ENCODE data around the gene TCF7L2.

The TCF7L2 gene

DNA sequence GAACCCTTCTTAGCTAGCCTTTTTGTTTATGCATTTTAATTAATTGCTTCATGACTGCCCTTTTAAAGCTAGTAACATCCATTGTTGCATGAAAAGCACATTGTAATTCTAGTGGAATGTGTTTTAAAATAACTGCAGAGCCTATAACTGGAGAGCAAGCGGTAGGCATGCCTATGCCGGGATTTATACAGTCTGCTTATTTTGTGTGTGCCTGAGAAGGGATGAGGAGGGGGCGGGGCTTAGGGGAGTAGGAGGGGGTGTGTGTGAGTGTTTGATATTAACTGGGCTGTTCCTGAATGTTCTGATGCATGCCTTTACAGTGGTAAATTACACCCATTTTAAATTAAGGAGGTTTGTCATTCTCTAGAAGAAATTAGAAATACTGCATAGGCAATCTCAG, 208.1 kb downstream of the TCF7L2 start:
- DNase-seq, result no peak

DNA sequence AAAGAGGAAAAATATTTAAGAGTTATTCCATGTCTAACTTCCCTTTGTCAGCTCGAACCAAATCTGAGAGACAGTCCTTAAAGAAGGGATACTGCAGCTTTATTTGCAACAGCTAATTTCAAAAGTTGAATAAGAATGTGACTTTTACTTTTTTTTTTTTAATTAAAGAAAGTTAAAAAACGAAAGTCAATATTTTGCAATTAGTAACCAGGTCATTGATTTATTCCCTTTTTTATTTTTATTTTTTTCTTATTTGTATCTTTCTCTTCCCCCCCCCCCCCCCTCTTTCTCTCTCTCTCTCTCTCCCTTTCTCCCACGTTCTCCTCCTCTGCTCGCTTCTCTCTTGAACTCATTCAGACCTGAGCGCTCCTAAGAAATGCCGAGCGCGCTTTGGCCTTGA, 209.5 kb downstream of the TCF7L2 start:
- no peak for DNase-seq

DNA sequence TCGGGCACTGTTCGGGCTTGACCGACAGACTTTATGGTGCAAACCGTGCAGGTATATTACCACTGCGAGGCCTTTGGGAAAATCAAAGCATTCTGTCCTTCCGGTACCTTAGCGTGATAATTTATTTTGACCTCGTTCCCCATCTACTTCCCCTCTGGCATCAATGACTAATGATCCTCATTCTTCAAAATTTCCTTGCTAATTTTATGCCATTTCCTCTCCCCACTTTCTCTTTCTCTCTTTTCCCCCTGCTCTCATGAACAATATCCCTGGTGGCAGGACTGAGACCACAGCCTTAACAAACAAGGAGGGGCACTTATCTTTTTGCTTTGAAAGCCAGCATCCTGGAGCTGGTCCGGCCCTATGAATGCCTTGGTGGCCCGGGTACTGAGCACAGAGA, 210.6 kb downstream of the TCF7L2 start:
- no peak for DNase-seq

DNA sequence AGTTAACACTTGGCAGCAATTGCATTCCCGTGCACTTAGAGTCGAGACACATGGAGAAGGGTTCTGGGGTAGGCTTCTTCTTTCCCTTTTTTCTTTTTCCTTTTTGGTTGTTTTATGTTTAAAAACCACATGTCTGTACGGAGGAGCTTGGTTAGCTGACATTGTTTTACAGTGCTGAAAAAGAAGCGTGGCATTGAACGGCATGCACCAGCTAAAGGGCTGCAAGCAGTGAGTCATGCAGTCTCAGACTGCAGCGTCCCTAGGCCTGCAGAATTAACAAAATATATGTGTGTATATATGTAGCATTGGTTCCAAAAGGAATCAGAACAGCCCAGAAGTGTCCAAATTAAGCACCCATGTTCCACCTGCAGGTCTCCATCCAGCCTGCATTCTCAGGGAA, 211.0 kb downstream of the TCF7L2 start:
- DNase-seq, result no peak

DNA sequence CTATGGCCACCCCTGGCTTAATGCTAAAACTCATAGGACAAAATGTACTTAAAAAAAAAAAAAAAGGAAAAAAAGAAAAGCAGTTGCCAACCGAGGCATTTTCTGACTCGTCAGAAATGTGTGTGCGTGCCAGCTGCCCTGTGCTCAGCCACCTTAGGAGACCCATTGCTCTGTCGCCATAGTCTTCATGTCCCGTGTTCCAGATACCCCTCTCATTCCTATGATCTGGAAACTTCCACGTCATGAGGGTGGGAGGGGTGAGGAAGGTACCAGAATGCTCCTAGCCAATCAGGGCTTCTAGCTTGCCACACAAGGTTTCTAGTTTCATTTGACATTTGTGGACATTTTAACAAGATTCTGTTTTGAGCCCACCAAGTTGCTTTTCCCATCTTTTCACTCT, 212.9 kb downstream of the TCF7L2 start:
- no peak for DNase-seq

DNA sequence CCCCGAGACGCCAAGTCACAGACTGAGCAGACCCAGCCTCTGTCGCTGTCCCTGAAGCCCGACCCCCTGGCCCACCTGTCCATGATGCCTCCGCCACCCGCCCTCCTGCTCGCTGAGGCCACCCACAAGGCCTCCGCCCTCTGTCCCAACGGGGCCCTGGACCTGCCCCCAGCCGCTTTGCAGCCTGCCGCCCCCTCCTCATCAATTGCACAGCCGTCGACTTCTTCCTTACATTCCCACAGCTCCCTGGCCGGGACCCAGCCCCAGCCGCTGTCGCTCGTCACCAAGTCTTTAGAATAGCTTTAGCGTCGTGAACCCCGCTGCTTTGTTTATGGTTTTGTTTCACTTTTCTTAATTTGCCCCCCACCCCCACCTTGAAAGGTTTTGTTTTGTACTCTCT, 215.6 kb downstream of the TCF7L2 start:
- DNase-seq, result no peak

DNA sequence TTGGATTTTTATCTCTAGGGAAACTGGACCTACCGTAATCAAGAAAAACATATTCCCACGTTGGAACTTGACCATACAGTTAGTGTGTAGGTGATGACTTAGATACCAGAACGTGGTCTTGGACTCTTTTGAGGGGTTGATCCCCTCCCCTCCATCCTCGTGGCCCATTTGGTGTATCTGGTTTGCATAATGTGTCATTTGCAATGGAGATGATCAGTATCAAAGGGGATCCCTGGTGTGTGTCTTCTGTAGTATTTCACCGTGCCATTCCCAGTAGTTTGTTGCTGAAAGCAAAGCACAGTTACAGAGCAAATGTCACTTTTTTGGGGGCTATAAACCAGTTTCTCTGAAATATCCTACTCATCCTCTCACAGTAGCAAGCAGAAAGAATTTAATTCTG, 217.7 kb downstream of the TCF7L2 start:
- DNase-seq, result no peak

DNA sequence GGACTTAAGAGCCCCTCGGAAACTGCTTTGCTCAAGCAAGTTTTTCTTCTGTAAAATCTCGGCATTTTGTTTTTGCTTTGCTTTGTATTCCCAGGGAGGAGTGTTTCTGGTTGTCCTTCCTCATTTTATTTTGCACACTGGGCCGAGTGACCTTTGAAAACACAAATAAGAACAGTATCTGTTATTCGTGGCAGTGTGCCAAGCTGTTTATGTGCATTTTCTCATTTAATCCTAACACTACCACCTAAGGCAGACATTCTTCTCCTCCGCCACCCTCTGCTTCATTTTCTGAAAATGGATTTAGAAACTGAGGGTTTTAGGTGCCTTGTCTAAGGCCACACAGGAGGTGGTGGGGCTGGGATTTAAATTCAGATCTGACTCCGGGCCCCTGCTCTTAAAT, 218.5 kb downstream of the TCF7L2 start:
- DNase-seq, result no peak

DNA sequence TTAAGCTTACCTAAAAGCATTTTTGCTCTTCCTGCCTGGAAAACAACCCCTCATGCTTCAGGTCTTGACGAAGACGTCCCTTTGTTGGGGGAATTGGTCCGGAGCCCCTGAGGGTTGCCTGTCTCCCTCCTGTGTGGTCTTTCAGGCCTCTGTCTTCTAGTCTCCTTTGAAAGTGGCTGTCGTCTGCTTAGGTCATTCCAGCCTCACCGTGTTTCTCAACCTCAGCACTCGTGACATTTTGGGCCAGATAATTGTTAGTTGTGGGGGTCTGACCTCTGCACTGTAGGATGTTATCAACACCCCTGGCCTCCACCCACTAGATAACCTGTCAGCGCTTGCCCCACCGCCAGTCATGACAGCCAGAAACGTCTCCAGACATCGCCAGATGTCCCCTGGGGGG, 219.1 kb downstream of the TCF7L2 start:
- DNase-seq, result no peak

DNA sequence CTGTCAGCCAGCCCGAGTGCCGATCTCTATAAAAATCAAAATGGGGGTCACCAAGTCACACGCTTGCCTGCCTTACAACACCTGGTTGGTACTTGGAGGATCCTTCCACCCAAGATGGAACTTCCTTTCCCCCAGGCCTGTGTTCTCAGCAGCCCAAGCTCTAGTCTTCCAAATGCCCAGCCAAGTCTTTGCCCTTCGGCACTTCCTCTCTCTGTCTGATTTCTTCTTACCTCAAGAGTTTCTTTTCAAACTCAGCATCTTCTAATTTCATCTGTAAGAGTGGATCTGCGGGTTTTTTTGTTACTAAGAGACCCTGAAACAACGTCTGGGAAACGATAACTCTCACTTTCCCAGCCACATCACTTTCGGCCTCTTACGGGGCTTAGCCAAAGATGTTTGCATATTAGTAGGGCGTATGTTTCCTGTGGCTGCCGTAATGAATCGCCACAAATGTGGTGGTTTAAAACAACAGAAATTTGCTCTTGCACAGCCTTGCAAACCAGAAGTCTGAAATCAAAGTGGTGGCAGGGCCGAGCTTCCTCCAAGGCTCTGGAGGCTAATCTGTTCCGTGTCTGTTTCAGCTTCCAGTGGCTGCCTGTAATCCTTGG, 219.9 kb downstream of the TCF7L2 start:
- no peak for DNase-seq

DNA sequence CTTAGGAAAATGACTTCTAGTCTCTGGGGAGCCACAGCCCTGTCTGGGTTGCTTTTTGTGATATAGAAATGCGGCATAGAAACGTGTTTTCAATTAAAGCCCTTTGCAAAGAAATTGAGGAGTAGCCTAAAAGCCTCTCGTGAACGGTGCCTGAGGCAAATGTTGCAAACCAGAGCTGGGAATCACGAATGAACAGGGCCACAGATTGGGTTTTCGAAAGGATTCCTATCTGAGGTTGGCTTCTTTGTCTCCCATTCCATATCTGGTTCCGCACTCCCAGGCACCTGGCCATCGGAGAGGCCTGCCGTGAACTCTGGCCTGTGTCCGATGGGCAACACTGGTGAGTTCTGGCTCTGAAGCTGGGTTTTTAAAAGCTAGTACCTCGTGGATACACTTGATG, 221.6 kb downstream of the TCF7L2 start:
- DNase-seq, result no peak

DNA sequence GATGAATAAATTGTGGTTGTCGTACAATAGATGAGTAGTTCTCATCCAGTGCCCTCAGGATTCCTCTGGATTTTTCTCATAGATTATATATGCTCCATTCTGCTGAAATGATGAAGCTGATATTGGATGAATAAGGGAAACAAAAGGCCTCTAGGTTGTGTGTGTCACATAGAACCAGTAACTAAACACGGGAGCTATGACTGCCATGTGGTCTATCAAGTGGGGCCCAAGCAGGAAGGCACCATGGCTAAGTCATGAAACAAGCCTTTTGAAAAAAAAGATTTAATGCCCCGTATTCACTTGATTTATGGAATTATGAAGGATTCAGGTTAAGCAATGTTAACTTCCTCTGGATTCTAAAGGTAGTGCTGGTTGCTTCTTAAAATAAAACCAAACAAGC, 225.1 kb downstream of the TCF7L2 start:
- DNase-seq, result no peak

DNA sequence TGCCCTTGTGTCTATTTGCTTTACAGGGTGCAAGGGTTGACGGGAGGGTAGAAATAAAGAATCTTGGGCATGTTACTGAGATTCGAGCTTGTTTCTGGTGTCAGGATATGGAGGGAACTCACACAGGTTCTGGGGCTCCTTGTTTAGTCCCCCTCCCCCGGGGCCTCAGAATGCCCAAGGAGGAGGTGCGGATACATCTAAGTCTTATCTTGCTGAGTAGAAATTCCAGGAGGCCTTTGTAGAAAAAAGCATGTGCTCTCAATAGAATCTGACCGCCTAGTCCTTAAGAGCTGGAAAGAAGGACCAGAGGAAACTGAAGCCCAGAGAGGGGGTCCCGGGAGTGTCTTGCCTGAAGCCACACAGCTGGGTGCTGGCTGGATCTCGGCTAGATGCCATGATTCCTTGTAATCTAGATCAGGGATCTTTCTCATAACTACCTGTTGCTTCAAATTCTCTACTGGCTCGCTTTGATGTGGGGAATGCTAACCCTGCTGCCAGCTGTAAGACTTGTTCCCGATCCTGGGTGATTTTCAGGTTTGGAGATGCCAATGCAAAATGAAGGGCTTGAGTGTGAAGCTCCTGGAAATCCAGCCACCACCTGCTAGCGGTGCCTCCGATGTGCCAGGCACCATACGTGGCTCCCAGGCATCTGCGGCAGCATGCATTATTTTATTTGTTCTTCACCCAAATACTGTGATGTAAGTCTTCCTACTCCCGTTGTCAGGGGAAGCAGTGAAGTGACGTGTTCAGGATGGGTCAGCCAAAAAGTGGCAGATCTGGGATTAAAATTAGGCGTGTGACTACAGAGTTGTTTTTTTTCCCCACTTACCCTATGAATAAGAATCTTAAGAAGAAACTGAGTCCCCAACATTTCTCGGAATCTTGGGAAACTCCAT, 226.0 kb downstream of the TCF7L2 start:
- DNase-seq, result no peak

DNA sequence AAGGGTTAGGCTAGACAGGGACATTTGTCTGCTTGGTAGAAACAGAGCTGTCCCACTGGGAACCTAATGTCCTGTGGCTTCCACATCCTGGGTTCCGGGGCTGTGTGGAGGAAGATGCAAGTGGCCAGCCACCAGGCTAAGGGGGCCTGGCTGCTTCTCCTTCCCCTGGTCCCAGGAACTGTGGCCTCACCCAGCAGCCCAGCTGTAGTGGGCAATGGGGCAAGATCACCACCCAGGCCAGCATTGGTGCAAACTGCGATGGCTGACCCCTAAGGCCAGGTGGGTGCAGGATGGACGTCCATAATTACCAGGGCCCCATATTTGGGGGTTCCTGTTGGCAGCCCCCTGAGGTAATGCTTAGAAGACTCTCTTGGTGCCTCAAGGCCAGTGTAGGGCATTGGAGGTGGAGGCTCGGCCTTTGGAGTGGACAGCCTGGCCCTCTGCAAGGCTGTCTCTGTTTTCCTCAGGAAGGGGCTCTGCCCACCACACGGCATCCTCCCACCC, 226.7 kb downstream of the TCF7L2 start:
- no peak for DNase-seq

DNA sequence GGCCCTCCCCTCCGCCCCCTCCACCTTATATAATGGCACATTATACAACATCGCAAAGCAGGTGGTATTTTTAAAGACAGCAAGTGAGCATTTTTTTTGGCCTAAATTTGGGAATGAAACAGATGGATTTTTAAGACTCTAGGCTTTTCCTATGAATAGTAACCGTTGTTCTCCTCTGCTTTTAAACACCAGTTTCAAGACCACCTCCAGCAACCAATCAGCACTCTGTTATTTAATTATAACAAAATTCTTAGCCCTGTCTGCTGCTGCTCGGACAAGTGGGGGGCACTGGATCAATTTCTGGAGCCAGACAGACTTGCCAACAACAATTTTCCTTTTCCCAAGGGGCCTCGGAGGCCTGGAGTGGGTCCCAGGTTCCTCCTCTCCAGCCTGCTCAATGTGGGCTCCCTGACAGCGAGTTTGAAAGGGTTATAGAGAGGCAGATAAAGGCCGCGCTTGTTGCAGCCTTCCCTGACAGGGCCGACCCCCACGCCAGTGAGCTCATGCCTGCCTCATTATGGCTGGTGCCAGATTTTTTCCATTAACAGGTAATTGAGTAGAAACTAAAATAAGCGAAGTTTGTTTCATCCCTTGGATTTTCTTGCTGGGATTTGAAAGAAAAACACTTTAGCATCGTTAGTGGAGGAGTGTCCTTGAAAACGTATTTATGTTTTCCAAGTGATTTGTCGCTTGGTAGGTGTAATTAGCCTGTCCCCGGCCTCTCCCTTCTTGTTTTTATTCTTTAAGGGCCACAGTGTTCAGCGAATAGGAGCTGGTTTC, 227.3 kb downstream of the TCF7L2 start:
- peak; percentile 32 for DNase-seq

DNA sequence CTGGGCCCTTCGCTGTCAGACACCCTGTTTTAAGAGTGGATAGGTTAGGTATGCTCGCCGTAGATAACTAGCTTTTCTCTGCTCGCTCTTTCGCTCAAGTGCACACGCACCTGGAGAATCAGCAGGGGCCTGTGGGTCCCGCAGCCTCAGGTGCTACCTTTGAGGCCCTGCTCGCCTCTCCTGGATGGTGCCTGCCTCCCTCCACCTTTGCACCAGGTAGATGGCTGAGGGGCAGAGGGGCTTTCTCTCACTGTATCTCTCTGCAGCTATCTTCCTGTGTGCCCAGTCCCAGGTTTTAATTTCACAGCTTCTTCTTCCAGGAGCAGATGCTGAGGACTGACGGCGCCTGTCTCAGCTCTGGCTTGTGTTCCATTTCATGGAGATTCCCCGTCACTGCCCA, 227.9 kb downstream of the TCF7L2 start:
- no peak for DNase-seq

DNA sequence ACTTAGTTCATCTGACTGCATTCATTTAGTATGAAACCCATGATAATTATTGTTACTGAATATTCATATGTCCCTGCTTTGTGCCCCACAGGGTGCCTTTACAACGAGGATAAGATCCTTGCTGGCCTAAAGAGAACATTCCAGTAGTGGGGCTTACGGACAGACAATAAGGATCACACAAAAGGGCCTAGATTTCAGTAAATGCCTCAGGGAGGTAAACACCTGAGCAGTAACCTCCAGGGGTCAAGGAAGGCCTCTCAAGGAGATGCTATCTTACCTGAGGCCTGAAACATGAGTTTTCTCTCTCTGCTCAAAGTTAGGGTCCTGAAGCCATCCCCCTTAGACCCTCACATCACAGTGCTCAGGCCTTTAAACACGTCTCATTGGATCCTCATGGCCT, 228.7 kb downstream of the TCF7L2 start:
- no peak for DNase-seq

DNA sequence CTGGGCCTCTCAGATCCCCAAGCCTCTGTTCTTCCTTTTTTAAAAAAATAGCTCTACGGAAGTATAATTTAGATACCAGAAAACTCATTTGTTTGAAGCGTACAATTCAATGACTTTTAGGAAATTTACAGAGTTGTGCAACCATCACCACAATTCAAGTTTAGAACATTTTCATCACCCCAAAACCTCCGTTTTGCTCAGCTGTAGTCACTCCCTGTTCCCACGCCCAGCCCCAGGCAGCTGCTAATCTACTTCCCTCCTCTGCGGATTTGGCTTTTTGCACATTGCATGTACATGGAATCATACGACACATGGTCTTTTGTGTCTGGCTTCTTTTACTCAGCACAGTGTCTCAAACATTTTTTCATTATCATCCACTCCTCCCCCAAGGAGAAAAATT, 229.2 kb downstream of the TCF7L2 start:
- DNase-seq, result no peak

DNA sequence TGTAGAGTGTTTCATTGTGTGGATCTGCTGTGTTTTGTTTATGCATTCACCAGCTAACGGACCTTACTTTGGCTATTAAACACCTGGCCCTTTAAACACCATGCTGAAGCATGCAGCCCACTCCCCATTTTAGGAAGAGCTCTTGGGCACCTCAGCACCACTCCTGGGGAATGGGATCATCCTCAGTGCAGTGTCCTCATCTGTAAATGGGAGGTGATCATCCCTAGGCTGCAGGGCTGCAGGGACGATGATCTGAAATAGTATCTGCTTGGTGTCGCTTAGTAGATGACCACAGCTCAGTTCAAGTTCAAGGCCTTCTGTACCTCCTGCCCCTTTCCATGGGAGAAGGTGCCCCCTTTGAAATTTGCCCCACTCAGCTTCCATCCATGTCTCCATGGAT, 229.9 kb downstream of the TCF7L2 start:
- DNase-seq, result no peak

DNA sequence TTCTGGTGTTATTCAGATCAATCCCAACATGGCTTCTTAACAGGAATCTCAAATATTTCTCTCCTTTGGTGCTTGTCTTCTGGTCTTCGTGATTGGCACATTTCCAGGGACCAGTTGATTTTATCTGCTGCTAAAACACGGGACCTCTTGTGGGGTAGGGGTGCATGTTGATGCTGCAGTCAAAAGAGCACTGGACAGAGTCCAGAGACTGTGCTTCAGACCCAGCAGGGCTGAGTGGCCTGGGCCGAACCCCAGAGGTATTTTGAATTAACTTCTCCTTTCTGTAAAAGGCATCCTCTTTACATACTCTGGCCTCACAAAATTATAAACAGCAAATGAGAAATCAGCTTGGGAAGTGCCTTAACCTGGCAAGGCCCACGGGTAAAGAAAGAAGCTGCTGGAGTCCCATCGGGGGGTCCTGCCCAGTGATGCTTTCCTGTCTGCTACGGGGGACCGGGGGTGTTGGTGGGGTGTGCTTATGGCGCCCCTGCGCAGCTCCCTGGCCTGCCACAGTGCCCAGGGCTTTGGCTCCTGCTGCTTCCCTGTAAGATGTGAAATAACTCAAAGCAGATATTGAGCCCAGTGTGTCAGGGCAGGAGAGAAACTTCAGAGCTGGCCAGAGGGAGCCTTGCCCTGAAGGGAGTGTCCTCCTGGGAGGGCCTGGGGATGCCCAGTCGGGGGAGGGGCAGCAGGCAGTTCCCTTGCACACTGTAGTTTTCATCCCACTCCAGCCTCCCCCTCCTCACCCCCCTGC, 230.5 kb downstream of the TCF7L2 start:
- DNase-seq, result no peak

DNA sequence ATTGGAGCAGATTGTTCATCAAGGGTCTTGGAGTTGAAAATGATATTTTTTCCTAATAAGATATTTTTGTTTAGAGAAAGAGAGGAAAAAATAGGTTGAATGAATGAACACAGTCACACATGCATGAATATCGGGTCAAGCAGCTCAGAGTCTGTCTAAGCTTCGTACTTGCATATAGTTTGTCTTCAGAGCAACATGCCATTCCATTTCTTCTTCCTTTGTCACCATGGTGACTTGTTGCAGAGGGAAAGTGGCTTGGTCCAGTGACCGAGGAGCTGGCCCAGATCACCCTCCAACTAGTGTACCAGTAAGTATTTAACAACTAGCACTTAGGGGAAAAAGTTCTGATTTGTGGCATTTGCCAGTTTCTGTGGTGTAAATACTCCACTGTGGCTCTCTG, 232.1 kb downstream of the TCF7L2 start:
- DNase-seq, result no peak

DNA sequence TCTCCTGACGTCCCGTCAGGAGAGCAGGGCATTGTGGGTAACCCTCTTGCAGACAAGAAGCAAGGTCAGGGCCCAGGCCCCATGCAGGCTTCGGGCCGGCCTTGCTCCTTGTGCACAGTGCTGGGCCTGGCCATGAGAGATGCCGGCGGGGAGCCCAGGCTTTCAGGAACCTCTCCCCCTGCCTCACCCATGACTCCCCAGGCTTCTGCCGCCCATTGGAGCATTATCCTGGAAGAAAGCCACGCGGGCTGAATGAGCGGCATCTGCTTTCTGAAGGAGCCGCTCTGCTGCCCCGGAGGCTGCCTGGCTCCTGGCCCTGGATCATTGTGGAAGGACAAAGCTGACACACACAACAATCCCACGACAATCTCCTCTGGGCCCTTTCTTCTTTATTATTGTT, 233.5 kb downstream of the TCF7L2 start:
- DNase-seq, result no peak

All from retina (tissue), 1 donor.